ENCODE measurements around the gene GNG11.
A peak's percentile ranks its signal among the peaks of the same experiment; 100 is the strongest.

GNG11 gene

GRCh38 chr7:93883917-93884345, 37.6 kb upstream of the GNG11 start:
- no peak for DNase-seq (ENCODE audit: low read depth)
- no peak for TF ChIP-seq CTCF (IDR thresholded peaks at IDR 0.05; ENCODE audit: low read depth, low read length, missing control alignments)
- no peak overlapping the region for H3K4me3 ChIP-seq (ENCODE audit: low read depth, low read length)

GRCh38 chr7:93884541-93884940, 37.0 kb upstream of the GNG11 start:
- no peak for DNase-seq (ENCODE audit: low read depth)
- no peak overlapping the region for H3K4me3 ChIP-seq (ENCODE audit: low read depth, low read length)
- TF ChIP-seq CTCF (IDR thresholded peaks at IDR 0.05; ENCODE audit: low read depth, low read length, missing control alignments) = no peak

- no peak for TF ChIP-seq CTCF (IDR thresholded peaks at IDR 0.05; ENCODE audit: low read depth, low read length, missing control alignments)
- no peak for DNase-seq (ENCODE audit: low read depth)
- no peak overlapping the region for H3K4me3 ChIP-seq (ENCODE audit: low read depth, low read length)
Measured at GRCh38 chr7:93889261-93889660, 32.3 kb upstream of the GNG11 start.

GRCh38 chr7:93890041-93890463, 31.5 kb upstream of the GNG11 start:
- peak overlapping the region; percentile 31 for H3K4me3 ChIP-seq (ENCODE audit: low read depth, low read length)
- TF ChIP-seq CTCF (IDR thresholded peaks at IDR 0.05; ENCODE audit: low read depth, low read length, missing control alignments) = peak; percentile 5
- no peak for DNase-seq (ENCODE audit: low read depth)

- no peak for TF ChIP-seq CTCF (IDR thresholded peaks at IDR 0.05; ENCODE audit: low read depth, low read length, missing control alignments)
- H3K4me3 ChIP-seq (ENCODE audit: low read depth, low read length) = peak within 1 kb of the TSS; percentile 31
- DNase-seq (ENCODE audit: low read depth) = peak; percentile 5
Measured at GRCh38 chr7:93890464-93891068, 31.0 kb upstream of the GNG11 start, which contains the start of gene TFPI2. TSS of gene TFPI2 (minus strand) at chr7:93890753. CDS start at chr7:93890678, 75 bp downstream.

- TF ChIP-seq CTCF (IDR thresholded peaks at IDR 0.05; ENCODE audit: low read depth, low read length, missing control alignments) = no peak
- H3K4me3 ChIP-seq (ENCODE audit: low read depth, low read length) = no peak overlapping the region
- no peak for DNase-seq (ENCODE audit: low read depth)
Measured at GRCh38 chr7:93894426-93894825, 27.1 kb upstream of the GNG11 start.

Data from GM12864 (cell line).